Stimulated activated CD4-positive, alpha-beta T cell treated with anti-CD3 and anti-CD28 coated beads, Interleukin-2, amount 100 ng/mL, for 24 hours (primary cell): ENCODE measurements around the gene RRM2.

ENCODE experiments used
- DNase-seq, 2 donors: peaks; one replicate each; pipeline ENCODE4 v3.0.0-alpha.2; 2020

RRM2 gene

GRCh38 chr2:10173258-10174005 lies 50.9 kb downstream of the RRM2 start:
- DNase-seq, result no peak

GRCh38 chr2:10174173-10174572 lies 51.6 kb downstream of the RRM2 start:
- DNase-seq, result no peak

DNA sequence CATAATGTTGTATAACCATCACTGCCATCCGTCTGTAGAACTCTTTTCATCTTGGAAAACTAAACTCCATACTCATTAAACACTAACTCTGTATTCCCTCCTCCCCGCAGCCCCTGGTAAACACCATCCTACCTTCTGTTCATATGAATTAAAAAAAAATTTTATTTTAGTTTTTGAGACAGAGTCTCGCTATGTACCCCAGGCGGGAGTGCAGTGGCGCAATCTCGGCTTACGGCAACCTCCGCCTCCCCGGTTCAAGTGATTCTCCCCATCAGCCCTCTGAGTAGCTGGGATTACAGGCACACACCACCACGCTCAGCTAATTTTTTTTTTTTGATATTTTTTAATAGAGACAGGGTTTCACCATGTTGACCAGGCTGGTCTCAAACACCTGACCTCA lies 52.9 kb downstream of the RRM2 start:
- DNase-seq, result no peak

DNA sequence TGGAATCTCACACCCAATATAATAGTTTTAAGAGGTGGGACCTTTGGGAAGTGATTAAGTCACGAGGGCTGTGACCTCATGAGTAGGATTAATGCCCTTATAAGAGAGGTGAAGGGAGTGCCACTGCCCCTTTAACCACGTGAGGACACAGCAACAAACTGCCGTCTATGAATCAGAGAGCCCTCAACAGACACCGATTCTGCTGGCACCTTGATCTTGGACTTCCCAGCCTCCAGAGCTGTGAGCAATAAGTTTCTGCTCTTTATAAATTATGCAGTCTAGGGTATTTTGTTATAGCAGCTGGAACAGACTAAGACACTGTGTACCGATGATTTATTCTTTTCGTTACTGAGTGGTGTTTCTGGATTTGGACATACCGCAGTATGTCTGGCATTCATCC lies 56.2 kb downstream of the RRM2 start:
- no peak for DNase-seq

GRCh38 chr2:10179422-10179821 lies 56.9 kb downstream of the RRM2 start:
- DNase-seq, result no peak

GRCh38 chr2:10180229-10180628 lies 57.7 kb downstream of the RRM2 start:
- DNase-seq, result no peak
